ENCODE measurements around the gene MAML3. TPM values are rescaled to one million over a fixed set of nuclear protein-coding genes. Genes with fewer than 3 reads are reported as not detected.

MAML3 gene
- total and polyA plus RNA-seq, 2 experiments from 2014 or later = 1.7 to 6.5 TPM

GRCh38 chr4:139823345-139823744, 330.6 kb downstream of the MAML3 start:
- Mint-ChIP-seq H3K27me3 (ENCODE audit: insufficient read depth, low read depth, poor library complexity) (peaks cover 7% of the 10 kb centered on the region), H3K9me3 (peaks cover 7% of the 10 kb centered on the region; the same call in 2 of the 3 replicates), H3K27ac (no peak overlapping the region), H3K36me3 (ENCODE audit: low read depth) (peaks cover 11% of the 10 kb centered on the region), H3K4me3 (no peak overlapping the region), H3K4me1 (peaks cover 49% of the 10 kb centered on the region)
- no peak for DNase-seq (ENCODE audit: low spot score)
- Histone ChIP-seq H3K4me3 (no peak overlapping the region), H3F3A (replicated peaks; ENCODE audit: low read depth) (no peaks in the 10 kb centered on the region), H3K9me2 (ENCODE audit: insufficient read depth) (peaks cover 3% of the 10 kb centered on the region; the same call in 1 of the 2 replicates), H3K4me2 (no peak overlapping the region), H3K4me1 (ENCODE audit: insufficient read depth) (peaks cover 46% of the 10 kb centered on the region), H3K27ac (ENCODE audit: low read depth) (no peak overlapping the region), H2AFZ (no peak overlapping the region), H4K20me1 (replicated peaks; ENCODE audit: insufficient read depth) (no peaks in the 10 kb centered on the region), H3K36me3 (ENCODE audit: insufficient read depth) (no peaks in the 10 kb centered on the region), H3K79me2 (replicated peaks; ENCODE audit: insufficient read depth) (no peaks in the 10 kb centered on the region), H3K27me3 (ENCODE audit: insufficient read depth) (no peaks in the 10 kb centered on the region)
- TF ChIP-seq EZH2phosphoT487 (IDR thresholded peaks at IDR 0.05; ENCODE audit: unreplicated experiment) (no peak), STAT1 (IDR thresholded peaks at IDR 0.05; ENCODE audit: unreplicated experiment) (no peak), REST (IDR thresholded peaks at IDR 0.05; ENCODE audit: unreplicated experiment) (no peak), ZNF331 (CRISPR knock-in tag; IDR thresholded peaks at IDR 0.05; ENCODE audit: low read depth) (no peak), ZNF114 (CRISPR knock-in tag; IDR thresholded peaks at IDR 0.05) (no peak), NANOG (IDR thresholded peaks at IDR 0.05; ENCODE audit: borderline replicate concordance) (no peak), ZNF462 (CRISPR knock-in tag; IDR thresholded peaks at IDR 0.05) (no peak), POLR2AphosphoS5 (IDR thresholded peaks at IDR 0.05; ENCODE audit: low read depth) (no peak), CTCF (conservative IDR thresholded peaks at IDR 0.05; ENCODE audit: low read depth in 2 of 2) (no peak), CREB1 (CRISPR knock-in tag; IDR thresholded peaks at IDR 0.05; ENCODE audit: low read depth) (no peak), ETS1 (IDR thresholded peaks at IDR 0.05) (no peak), JUNB (IDR thresholded peaks at IDR 0.05; ENCODE audit: unreplicated experiment) (no peak), EZH2 (IDR thresholded peaks at IDR 0.05; ENCODE audit: low read depth, unreplicated experiment) (no peak)
- no peak for ATAC-seq
